GM18870 (cell line): Measurements from ENCODE around the gene ST6GAL1.
"Not testable (repeated sequence)": the region's sequence is repeated elsewhere in the genome, so short reads cannot be mapped to it uniquely, and the experiment has no call there.

Experiments
- ATAC-seq: cut with Tn5 transposase; IDR thresholded peaks from one replicate; pipeline ENCODE4 v1.9.1; 2021; ENCODE audit warnings: moderate library complexity; ENCODE audit not compliant: unreplicated experiment

Gene ST6GAL1, protein sequence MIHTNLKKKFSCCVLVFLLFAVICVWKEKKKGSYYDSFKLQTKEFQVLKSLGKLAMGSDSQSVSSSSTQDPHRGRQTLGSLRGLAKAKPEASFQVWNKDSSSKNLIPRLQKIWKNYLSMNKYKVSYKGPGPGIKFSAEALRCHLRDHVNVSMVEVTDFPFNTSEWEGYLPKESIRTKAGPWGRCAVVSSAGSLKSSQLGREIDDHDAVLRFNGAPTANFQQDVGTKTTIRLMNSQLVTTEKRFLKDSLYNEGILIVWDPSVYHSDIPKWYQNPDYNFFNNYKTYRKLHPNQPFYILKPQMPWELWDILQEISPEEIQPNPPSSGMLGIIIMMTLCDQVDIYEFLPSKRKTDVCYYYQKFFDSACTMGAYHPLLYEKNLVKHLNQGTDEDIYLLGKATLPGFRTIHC

DNA sequence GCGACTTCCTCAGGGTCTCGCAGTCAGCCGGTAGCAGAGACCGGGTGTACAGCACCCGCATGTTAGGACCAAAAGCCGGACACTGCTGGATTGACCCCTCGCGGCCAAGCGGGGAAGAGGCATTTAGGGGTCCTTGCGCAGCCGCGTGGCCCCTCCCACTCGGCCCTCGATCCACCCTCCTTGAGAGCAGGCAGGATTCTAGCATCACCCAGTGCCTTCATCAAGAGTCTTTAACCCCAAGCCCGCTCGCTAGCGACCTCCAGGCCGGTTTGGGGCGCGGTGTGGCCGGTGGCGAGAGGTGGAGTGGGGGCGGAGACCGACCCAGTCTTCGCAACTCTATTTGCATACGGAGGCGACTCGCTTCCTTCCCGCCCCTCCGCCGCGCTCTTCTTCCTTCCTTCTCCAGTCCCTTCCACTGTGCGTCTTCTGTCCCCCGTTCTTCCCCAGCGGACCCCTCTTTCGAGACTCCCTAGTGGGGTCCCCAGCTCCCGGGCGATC, at the start of gene ST6GAL1:
Gene ST6GAL1, plus strand, starts transcription at position 384 of the 498 bp plus-strand sequence. CDS start 112,178 bp downstream, outside the sequence.
- peak; percentile 56 for ATAC-seq

DNA sequence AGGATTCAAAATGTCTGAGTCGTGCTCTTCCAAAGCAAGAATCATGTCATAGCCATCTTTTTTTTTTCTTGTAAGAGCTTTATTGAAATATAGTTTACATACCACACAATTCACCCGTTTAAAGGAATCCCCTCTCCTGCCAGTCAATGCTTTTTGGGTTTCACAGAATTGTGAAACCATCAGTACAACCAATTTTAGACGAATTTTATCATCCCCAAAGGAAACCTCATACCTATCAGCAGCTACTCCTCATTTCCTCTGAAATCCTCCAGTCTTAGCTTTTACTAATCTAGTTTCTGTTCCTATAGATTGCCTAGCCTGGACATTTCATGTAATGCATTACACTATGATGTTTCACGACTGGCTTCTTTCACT, 48.2 kb upstream of the ST6GAL1 start:
- no peak for ATAC-seq

DNA sequence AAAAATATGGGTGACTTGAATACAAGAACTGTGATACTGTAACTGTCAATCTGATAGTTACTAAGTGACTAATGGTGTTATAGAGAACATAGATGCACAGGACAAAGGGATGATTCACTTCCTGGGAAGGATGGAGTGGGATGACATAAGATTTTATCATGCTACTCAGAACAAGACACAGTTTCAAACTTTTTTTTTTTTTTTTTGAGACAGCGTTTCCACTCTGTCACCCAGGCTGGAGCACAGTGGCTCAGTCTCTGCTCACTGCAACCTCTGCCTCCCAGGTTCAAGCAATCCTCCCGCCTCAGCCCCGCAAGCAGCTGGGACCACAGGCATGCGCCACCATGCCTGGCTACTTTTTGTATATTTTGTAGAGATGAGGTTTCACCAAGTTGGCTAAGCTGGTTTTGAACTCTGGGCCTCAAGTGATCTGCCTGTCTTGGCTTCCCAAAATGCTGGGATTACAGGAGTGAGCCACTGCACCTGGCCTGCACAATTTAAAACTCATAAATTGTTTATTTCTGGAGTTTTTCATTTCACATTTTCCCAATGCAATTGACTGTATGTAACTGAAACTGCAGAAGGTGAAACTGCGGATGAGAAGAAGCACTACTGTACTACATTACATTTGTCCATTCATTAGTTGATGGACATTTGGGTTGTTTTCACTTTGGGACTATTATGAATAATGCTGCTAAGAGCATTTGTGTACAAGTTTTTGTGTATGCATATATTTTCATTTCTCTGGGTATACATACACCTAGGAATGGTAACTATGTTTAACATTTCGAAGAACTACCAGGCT, 47.2 kb upstream of the ST6GAL1 start:
- ATAC-seq, result no peak

DNA sequence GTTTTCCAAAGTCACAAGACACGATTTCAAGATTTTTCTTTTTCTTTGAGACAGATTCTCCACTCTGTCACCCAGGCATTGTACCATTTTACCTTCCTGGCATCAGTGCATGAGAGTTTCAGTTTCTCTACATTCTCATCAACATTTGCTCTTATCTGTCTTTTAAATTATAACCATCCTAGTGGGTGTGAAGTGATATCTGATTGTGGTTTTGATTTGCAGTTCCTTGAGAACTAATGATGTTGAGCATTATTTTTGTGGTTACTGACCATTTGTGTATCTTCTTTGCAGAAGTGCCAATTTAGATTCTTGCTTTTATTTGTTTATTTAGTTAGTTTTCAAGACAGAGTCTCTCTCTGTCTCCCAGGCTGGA, 46.7 kb upstream of the ST6GAL1 start:
- ATAC-seq, result no peak

DNA sequence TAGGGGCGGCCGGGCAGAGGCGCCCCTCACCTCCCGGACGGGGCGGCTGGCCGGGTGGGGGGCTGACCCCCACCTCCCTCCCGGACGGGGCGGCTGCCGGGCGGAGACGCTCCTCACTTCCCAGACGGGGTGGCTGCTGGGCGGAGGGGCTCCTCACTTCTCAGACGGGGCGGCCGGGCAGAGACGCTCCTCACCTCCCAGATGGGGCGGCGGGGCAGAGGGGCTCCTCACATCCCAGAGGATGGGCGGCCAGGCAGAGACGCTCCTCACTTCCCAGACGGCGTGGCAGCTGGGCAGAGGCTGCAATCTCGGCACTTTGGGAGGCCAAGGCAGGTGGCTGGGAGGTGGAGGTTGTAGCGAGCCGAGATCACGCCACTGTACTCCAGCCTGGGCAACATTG, 45.5 kb upstream of the ST6GAL1 start:
- ATAC-seq, result not testable (repeated sequence)

DNA sequence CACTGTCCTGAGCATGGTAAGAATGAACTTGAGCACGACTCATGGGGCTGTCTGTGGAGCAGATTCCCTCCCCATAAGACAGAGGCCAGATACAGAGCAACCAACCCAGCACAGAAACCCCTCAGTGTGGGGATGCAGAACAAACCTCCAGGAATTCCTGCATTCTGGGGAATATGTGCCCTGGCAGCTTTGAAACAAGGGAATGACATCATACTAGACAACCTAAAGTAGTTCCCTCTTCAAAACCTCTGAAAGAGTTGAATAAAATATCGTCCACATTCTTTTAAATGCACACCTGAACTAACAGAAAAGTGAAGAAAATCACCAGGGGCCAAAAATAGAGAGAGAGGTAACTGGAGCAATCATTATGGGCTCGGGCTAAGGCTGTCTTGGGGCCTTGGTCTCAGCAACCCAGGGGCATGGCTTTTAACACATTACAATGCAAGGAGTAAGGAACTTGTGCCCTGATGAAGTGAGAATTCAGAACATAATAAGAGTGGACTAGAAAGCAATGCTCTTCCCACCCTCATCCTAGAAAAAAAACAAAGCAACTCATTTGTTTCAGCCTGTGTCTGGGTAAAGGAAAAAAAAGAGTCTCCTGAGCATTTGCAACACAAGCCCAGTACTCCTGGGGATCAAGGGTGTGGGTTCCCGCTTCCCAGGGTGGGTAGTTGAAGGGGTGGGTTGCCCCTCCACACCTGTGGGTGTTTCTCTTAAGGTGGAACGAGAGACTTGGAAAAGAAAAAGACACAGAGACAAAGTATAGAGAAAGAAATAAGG, 43.9 kb upstream of the ST6GAL1 start:
- ATAC-seq, result no peak

DNA sequence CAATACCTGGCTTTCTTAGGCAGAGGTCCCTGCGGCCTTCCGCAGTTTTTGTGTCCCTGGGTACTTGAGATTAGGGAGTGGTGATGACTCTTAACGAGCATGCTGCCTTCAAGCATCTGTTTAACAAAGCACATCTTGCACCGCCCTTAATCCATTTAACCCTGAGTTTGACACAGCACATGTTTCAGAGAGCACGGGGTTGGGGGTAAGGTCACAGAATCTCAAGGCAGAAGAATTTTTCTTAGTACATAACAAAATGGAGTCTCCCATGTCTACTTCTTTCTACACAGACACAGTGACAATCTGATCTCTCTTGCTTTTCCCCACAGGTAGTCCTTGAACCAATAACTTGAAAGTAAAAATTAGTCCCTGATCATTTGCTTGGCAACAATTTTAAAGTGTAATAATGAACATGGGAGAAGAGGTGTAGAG, 42.8 kb upstream of the ST6GAL1 start:
- ATAC-seq, result not testable (repeated sequence)

DNA sequence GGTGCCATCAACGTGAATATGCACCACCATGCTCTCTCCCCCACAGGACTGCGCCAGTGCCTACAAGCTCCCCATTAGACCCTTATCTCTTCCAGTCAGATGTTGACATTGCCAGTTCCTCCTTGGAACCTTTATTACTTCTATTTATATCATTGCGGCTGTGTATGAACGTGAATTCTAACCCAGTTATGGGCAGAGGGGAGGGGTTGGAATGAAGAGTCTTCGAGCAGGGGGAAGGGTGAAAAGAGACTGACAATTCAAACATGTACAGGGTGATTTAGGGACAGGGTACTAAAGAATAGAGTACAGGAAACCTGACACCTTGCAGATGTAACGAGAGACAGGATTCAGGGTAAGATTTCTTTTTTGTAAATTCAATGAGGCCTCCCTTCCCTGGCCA, 41.8 kb upstream of the ST6GAL1 start:
- ATAC-seq, result no peak

DNA sequence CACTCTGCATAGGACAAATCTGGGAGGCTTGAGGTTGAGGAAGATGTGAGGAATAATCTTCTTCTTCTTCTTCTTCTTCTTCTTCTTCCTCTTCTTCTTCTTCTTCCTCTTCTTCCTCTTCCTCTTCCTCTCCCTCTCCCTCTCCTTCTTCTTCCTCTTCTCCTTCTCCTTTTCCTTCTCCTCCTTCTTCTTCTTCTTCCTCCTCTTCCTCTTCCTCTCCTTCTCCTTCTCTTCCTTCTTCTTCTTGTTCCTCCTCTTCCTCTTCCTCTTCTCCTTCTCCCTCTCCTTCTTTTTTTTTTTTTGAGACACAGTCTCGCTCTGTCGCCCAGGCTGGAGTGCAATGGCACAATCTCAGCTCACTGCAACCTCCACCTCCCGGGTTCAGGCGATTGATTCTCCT, 40.6 kb upstream of the ST6GAL1 start:
- ATAC-seq, result not testable (repeated sequence)

DNA sequence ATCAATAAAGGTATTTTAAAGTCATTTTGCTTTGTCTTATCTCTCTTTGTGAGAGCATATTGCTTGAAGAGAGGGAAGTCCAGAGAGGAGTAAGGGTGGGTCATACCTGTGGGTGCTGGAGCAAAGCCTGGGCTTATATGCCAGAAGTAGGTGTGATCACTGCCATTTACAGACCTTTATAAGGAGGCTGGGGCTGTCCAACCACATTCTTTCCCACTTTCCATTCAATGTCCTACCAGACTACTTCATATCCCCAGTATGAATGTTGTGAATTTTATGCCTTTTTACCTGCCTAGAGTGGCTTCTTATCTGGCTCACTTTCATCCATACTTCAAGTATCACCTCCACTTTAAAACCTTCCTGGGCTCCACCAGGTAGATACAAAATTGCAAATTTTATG, 39.4 kb upstream of the ST6GAL1 start:
- no peak for ATAC-seq

DNA sequence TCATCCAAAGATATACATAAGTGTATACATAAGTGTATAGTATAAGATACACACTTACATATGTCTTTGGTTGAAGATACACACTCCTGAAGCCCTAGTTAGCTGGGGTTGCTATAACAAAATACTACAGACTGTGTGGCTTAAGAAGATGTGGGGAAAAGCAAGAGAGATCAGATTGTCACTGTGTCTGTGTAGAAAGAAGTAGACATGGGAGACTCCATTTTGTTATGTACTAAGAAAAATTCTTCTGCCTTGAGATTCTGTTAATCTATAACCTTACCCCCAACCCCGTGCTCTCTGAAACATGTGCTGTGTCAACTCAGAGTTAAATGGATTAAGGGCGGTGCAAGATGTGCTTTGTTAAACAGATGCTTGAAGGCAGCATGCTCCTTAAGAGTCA, 37.3 kb upstream of the ST6GAL1 start:
- not testable (repeated sequence) for ATAC-seq

DNA sequence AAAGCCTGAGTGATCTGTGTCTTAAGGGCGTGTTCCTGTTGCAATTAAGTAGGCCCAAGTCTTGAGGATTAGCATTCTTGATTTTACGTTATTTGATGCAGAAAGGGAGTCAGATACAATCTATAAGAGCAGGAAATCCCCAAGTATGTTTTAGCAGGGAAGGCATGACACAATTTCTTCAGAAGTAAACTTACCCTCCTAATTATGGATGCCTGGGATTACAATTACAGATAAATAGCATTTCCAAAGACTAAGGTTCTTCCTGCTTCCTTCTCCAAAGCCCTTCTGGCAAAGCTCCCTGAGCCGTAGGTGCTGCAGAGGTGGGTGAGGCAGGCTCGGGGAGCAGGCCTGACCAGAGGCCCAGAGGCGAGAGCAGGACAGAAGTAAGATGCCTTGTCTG, 34.9 kb upstream of the ST6GAL1 start:
- no peak for ATAC-seq

DNA sequence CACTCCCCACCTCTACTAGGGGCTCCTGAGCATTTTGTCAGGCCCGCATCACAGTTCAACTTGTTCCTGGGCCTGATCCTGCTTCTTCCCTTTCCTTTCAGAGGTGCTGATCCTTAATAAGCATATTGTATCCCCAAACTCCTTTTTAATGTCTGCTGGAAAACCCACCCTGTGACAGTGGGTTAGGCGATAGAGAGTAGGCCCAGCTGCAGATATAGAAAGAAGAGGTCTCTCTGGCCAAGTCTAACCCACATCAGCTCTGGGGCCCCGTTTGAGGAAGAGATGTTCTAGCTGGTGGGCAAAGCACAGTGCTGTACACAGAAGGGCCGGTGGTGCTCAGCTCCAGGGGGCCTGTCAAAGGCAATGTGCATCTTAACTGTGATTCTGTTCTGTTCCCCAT, 34.3 kb upstream of the ST6GAL1 start:
- no peak for ATAC-seq

DNA sequence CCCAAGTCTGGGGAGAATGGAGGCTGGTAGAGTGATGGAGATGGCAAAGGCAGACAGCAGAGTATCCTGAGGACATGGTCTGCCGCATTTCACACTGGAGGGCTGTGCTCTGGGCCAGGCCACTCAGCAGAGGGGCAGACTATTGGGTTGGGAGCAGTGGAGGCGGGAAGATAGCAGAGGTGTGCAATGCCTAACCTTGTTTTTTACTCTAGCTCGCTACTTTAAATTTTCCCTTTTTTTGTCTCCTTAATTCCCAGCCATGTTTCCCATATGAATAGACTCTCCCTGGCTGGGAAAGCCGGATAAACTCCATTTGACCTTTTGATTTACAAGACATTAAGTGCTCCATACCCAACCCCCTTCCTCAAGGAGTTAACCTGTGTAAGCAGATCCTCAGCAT, 33.5 kb upstream of the ST6GAL1 start:
- ATAC-seq, result no peak

DNA sequence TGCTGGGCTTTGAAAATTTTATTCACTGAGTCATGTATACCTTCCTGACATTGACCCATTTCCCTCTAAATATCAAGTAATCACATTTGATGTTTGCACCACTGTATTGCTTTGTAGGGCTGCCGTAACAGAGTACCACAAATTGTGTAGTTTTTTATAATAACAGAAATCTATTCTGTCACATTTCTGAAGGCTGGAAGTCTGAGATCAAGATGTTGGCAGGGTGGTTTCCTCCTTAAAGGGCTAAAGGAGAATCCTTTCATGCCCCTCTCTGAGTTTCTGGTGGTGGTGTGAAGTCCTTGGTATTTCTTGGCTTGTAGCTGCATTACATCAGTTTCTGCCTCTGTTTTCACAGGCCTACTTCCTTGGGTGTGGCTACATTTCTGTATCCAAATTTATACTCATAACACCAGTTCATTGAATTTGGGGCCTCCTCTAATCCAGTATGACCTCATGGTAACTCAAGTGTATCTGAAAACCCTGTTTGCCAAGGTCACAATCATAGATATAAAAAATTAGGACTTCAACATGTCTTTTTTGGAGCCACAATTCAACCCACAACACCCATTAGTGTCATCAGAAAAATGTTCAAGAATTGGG, 29.1 kb upstream of the ST6GAL1 start:
- ATAC-seq, result no peak

DNA sequence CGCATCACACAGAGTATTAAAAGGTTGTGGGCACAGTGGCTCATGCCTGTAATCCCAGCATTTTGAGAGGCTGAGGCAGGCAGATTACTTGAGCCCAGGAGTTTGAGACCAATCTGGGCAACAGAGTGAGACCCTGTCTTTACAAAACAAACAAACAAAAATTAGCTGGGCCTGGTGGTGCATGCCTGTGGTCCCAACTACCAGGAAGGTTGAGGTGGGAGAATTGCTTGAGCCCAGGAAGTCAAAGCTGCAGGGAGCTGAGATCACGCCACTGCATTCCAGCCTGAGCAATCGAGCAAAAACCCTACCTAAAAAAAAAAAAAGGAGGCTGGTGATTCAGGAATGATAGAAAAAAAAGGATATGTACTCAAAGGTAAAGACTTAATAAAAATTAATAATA, 28.2 kb upstream of the ST6GAL1 start:
- no peak for ATAC-seq

DNA sequence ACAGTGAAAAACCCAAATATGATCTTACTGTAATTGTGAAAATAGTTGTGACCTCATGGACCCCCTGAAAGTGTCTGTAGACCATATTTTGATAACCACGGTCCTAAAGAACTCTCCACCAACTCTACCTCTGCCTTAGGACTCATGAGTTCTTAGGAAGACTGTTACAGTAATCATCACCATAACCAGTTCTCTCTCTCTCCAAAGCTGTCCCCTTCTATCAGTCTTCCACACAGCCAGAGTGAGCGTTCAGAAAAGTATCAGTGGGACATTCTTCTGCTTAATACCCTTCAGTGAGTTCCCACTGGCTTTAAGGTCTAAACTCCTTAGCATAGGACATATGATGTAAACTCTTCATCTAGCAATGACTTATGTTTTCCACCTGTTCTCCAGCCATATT, 27.6 kb upstream of the ST6GAL1 start:
- ATAC-seq, result no peak

DNA sequence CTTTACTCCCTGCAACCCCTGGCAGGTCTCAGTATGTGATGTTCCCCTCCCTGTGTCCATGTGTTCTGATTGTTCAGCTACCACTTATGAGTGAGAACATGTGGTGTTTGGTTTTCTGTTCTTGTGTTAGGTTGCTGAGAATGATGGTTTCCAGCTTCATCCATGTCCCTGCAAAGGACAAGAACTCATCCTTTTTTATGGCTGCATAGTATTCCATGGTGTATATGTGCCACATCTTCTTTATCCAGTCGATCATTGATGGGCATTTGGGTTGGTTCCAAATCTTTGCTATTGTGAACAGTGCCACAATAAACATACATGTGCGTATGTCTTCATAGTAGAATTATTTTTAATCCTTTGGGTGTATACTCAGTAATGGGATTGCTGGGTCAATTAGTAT, 26.6 kb upstream of the ST6GAL1 start:
- not testable (repeated sequence) for ATAC-seq

DNA sequence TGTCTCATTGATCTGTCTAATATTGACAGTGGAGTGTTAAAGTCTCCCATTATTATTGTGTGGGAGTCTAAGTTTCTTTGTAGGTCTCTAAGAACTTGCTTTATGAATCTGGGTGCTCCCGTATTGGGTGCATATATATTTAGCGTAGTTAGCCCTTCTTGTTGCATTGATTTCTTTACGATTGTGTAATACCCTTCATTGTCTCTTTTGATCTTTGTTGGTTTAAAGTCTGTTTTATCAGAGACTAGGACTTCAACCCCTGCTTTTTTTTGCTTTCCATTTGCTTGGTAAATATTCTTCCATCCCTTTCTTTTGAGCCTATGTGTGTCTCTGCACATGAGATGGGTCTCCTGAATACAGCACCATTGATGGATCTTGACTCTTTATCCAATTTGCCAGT, 23.3 kb upstream of the ST6GAL1 start:
- not testable (repeated sequence) for ATAC-seq

DNA sequence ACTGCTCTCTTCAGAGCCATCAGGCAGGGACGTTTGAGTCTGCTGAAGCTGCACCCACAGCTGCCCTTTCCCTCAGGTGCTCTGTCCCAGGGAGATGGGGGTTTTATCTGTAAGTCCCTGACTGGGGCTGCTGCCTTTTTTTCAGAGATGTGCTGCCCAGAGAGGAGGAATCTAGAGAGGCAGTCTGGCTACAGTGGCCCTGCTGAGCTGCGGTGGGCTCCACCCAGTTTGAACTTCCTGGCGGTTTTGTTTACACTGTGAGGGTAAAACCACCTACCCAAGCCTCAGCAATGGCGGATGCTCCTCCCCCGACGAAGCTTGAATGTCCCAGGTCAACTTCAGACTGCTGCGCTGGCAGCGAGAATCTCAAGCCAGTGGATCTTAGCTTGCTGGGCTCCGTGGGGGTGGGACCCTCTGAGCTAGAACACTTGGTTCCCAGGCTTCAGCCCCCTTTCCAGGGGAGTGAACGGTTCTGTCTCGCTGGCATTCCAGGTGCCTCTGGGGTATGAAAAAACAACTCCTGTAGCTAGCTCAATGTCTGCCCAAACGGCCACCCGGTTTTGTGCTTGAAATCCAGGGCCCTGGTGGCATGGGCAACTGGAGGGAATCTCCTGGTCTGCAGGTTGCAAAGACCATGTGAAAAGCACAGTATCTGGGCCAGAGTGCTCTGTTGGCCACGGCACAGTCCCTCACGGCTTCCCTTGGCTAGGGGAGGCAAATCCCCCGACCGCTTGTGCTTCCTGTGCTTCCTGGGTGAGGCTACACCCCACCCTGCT, 21.1 kb upstream of the ST6GAL1 start:
- ATAC-seq, result no peak
